ENCODE results near the gene MTHFD1L. TPM values are rescaled to one million over a fixed set of nuclear protein-coding genes. Genes with fewer than 3 reads are reported as not detected.

Gene MTHFD1L
- total RNA-seq, 2 experiments from 2014 or later = 115 to 119 TPM

- DNase-seq = no peak
- Mint-ChIP-seq H3K9me3 (no peaks in the 10 kb centered on the region), H3K4me3 (peak overlapping the region; percentile 92), H3K27me3 (peaks cover 9% of the 10 kb centered on the region), H3K27ac (peak overlapping the region; percentile 77), H3K36me3 (peaks cover 3% of the 10 kb centered on the region), H3K4me1 (ENCODE audit: low read depth) (peaks cover 20% of the 10 kb centered on the region)
- intact Hi-C loops (cut with micrococcal nuclease) = loop anchor here (1.0 to 10.0 kb wide), 4 partner anchors 54 to 588 kb away; partner anchors contain the start of genes PLEKHG1 and RMND1
- POLR2A ChIA-PET = interaction anchor here (0.7 to 1.4 kb wide), 2 partner anchors 49 to 54 kb away, joined by 3 read pairs; no protein-coding TSS in a partner anchor
- CTCF ChIA-PET = interaction anchor here (1.0 to 3.1 kb wide), 4 partner anchors 20 to 449 kb away, joined by 3 to 15 read pairs (median 6); no protein-coding TSS in a partner anchor
These were observed 1.5 kb downstream of the MTHFD1L start for GRCh38 chr6:150866991-150867501.

GRCh38 chr6:150868759-150869158 is 3.3 kb downstream of the MTHFD1L start:
- intact Hi-C loops (cut with micrococcal nuclease) = loop anchor here (5.0 to 10.0 kb wide), 2 partner anchors 271 to 586 kb away; partner anchors contain the start of genes PLEKHG1 and RMND1
- CTCF ChIA-PET = no interaction called here
- no peaks in the 10 kb centered on the region for H3K9me3 Mint-ChIP-seq
- POLR2A ChIA-PET = interaction anchor here (0.6 kb wide), 1 partner anchor 1492 kb away, joined by 3 read pairs; no protein-coding TSS in a partner anchor
- DNase-seq = no peak
- peaks cover 9% of the 10 kb centered on the region for H3K36me3 Mint-ChIP-seq
- no peak overlapping the region for H3K4me3 Mint-ChIP-seq
- H3K4me1 Mint-ChIP-seq (ENCODE audit: low read depth) = peaks cover 20% of the 10 kb centered on the region
- H3K27ac Mint-ChIP-seq = no peak overlapping the region
- no peaks in the 10 kb centered on the region for H3K27me3 Mint-ChIP-seq

- no peak for DNase-seq
- peaks cover 24% of the 10 kb centered on the region for H3K36me3 Mint-ChIP-seq
- CTCF ChIA-PET = interaction anchor here (3.0 kb wide), 1 partner anchor 18 kb away, joined by 8 read pairs; no protein-coding TSS in a partner anchor
- H3K27ac Mint-ChIP-seq = no peak overlapping the region
- POLR2A ChIA-PET = interaction anchor here (0.6 to 1.1 kb wide), 2 partner anchors 16 to 867 kb away, joined by 4 read pairs; no protein-coding TSS in a partner anchor
- no peak overlapping the region for H3K4me3 Mint-ChIP-seq
- H3K9me3 Mint-ChIP-seq = no peaks in the 10 kb centered on the region
- intact Hi-C loops (cut with micrococcal nuclease) = no loop called here
- peaks cover 8% of the 10 kb centered on the region for H3K4me1 Mint-ChIP-seq (ENCODE audit: low read depth)
- no peaks in the 10 kb centered on the region for H3K27me3 Mint-ChIP-seq
These were observed 8.7 kb downstream of the MTHFD1L start for GRCh38 chr6:150874179-150874578.

- Mint-ChIP-seq H3K4me1 (ENCODE audit: low read depth) (peaks cover 2% of the 10 kb centered on the region), H3K4me3 (no peak overlapping the region), H3K9me3 (no peaks in the 10 kb centered on the region), H3K36me3 (peaks cover 38% of the 10 kb centered on the region), H3K27me3 (no peaks in the 10 kb centered on the region), H3K27ac (no peak overlapping the region)
- CTCF ChIA-PET = interaction anchor here (3.0 kb wide), 1 partner anchor 16 kb away, joined by 8 read pairs; no protein-coding TSS in a partner anchor
- POLR2A ChIA-PET = no interaction called here
- intact Hi-C loops (cut with micrococcal nuclease) = no loop called here
- no peak for DNase-seq
These were observed 10.3 kb downstream of the MTHFD1L start for GRCh38 chr6:150875841-150876240.

GRCh38 chr6:150876598-150876997 is 11.1 kb downstream of the MTHFD1L start:
- Mint-ChIP-seq H3K9me3 (no peaks in the 10 kb centered on the region), H3K36me3 (peaks cover 40% of the 10 kb centered on the region), H3K4me1 (ENCODE audit: low read depth) (no peaks in the 10 kb centered on the region), H3K4me3 (no peak overlapping the region), H3K27me3 (no peaks in the 10 kb centered on the region), H3K27ac (no peak overlapping the region)
- ChIA-PET POLR2A (no interaction called here), CTCF (interaction anchor here (2.7 kb wide), 1 partner anchor 16 kb away, joined by 12 read pairs; no protein-coding TSS in a partner anchor)
- intact Hi-C loops (cut with micrococcal nuclease) = no loop called here
- no peak for DNase-seq

- Mint-ChIP-seq H3K4me3 (no peak overlapping the region), H3K4me1 (ENCODE audit: low read depth) (no peaks in the 10 kb centered on the region), H3K27ac (no peak overlapping the region), H3K27me3 (no peaks in the 10 kb centered on the region), H3K36me3 (peaks cover 39% of the 10 kb centered on the region), H3K9me3 (no peaks in the 10 kb centered on the region)
- intact Hi-C loops (cut with micrococcal nuclease) = no loop called here
- CTCF ChIA-PET = interaction anchor here (1.0 to 2.7 kb wide), 2 partner anchors 9 to 14 kb away, joined by 3 to 12 read pairs; no protein-coding TSS in a partner anchor
- POLR2A ChIA-PET = interaction anchor here (0.5 kb wide), 1 partner anchor 786 kb away, joined by 3 read pairs; no protein-coding TSS in a partner anchor
- DNase-seq = no peak
These were observed 12.4 kb downstream of the MTHFD1L start for GRCh38 chr6:150877928-150878327.

- Mint-ChIP-seq H3K4me1 (ENCODE audit: low read depth) (no peaks in the 10 kb centered on the region), H3K4me3 (no peak overlapping the region), H3K36me3 (peaks cover 42% of the 10 kb centered on the region), H3K27ac (no peak overlapping the region), H3K9me3 (no peaks in the 10 kb centered on the region), H3K27me3 (no peaks in the 10 kb centered on the region)
- CTCF ChIA-PET = interaction anchor here (1.0 to 2.7 kb wide), 2 partner anchors 9 to 14 kb away, joined by 3 to 12 read pairs; no protein-coding TSS in a partner anchor
- intact Hi-C loops (cut with micrococcal nuclease) = no loop called here
- no peak for DNase-seq
- POLR2A ChIA-PET = interaction anchor here (0.5 kb wide), 1 partner anchor 787 kb away, joined by 3 read pairs; no protein-coding TSS in a partner anchor
These were observed 13.1 kb downstream of the MTHFD1L start for GRCh38 chr6:150878347-150879213.

- H3K4me1 Mint-ChIP-seq (ENCODE audit: low read depth) = no peaks in the 10 kb centered on the region
- POLR2A ChIA-PET = no interaction called here
- CTCF ChIA-PET = interaction anchor here (0.7 to 3.1 kb wide), 2 partner anchors 12 to 15 kb away, joined by 3 to 24 read pairs; partner anchors contain the start of gene MTHFD1L
These were observed 14.8 kb downstream of the MTHFD1L start for GRCh38 chr6:150880336-150880735.

GRCh38 chr6:150881911-150882481 is 16.5 kb downstream of the MTHFD1L start:
- Mint-ChIP-seq H3K9me3 (no peaks in the 10 kb centered on the region), H3K4me1 (ENCODE audit: low read depth) (no peaks in the 10 kb centered on the region), H3K36me3 (peaks cover 53% of the 10 kb centered on the region), H3K27me3 (no peaks in the 10 kb centered on the region), H3K4me3 (no peak overlapping the region), H3K27ac (no peak overlapping the region)
- CTCF ChIA-PET = interaction anchor here (1.1 to 3.1 kb wide), 2 partner anchors 10 to 442 kb away, joined by 3 to 24 read pairs; no protein-coding TSS in a partner anchor
- intact Hi-C loops (cut with micrococcal nuclease) = no loop called here
- POLR2A ChIA-PET = no interaction called here
- DNase-seq = no peak

More at GRCh38 chr6:150880336-150880735, 14.8 kb downstream of the MTHFD1L start:
- no peak for DNase-seq
- H3K27me3 Mint-ChIP-seq = no peaks in the 10 kb centered on the region
- no peak overlapping the region for H3K27ac Mint-ChIP-seq
- no peak overlapping the region for H3K4me3 Mint-ChIP-seq
- no peaks in the 10 kb centered on the region for H3K9me3 Mint-ChIP-seq
- intact Hi-C loops (cut with micrococcal nuclease) = no loop called here
- H3K36me3 Mint-ChIP-seq = peaks cover 46% of the 10 kb centered on the region

- H3K4me3 Mint-ChIP-seq = no peak overlapping the region
- no peak for DNase-seq
- H3K36me3 Mint-ChIP-seq = peaks cover 59% of the 10 kb centered on the region
- ChIA-PET POLR2A (no interaction called here), CTCF (no interaction called here)
- intact Hi-C loops (cut with micrococcal nuclease) = no loop called here
- H3K27me3 Mint-ChIP-seq = no peaks in the 10 kb centered on the region
- H3K27ac Mint-ChIP-seq = no peak overlapping the region
- no peaks in the 10 kb centered on the region for H3K9me3 Mint-ChIP-seq
- H3K4me1 Mint-ChIP-seq (ENCODE audit: low read depth) = peaks cover 6% of the 10 kb centered on the region
These were observed 18.0 kb downstream of the MTHFD1L start for GRCh38 chr6:150883521-150883920.

- ChIA-PET POLR2A (no interaction called here), CTCF (interaction anchor here (8.6 kb wide), 1 partner anchor 439 kb away, joined by 98 read pairs; no protein-coding TSS in a partner anchor)
- Mint-ChIP-seq H3K9me3 (no peaks in the 10 kb centered on the region), H3K27me3 (no peaks in the 10 kb centered on the region), H3K4me1 (ENCODE audit: low read depth) (peaks cover 6% of the 10 kb centered on the region), H3K36me3 (peaks cover 54% of the 10 kb centered on the region), H3K4me3 (no peak overlapping the region), H3K27ac (no peak overlapping the region)
- intact Hi-C loops (cut with micrococcal nuclease) = no loop called here
- DNase-seq = no peak
These were observed 20.7 kb downstream of the MTHFD1L start for GRCh38 chr6:150886155-150886554.
